H1 (cell line): Measurements from ENCODE around the gene TRAPPC3. TPM values are rescaled to one million over a fixed set of nuclear protein-coding genes. Genes with fewer than 3 reads are reported as not detected.

Source experiments
- CTCF ChIA-PET: fragments of 300-600 bp; sonication (Branson Sonifier 250); formaldehyde crosslinking; loops from one replicate; lab custom pipeline; 2021; ENCODE audit not compliant: partially characterized antibody; lab: Charles Lee
- POLR2A ChIA-PET: fragments of 300-600 bp; sonication (Branson Sonifier 250); formaldehyde crosslinking; loops from one replicate; lab custom pipeline; 2021; ENCODE audit warnings: inconsistent platforms; ENCODE audit not compliant: partially characterized antibody; lab: Charles Lee
- DNase-seq, 2 experiments: peaks; one replicate each; pipeline versions ENCODE4 v3.0.0 to v3.0.0-alpha.2; 2010 to 2022; ENCODE audit warnings: low spot score in 2 of 2, low read depth in 1 of 2, mixed read lengths in 1 of 2
- FAIRE-seq: peaks from 2 replicates; lab custom pipeline; 2011; peaks lifted over from hg19 to GRCh38; lab: Jason Lieb, UNC
- H2AFZ ChIP-seq: 2 replicates; pipeline ENCODE4 v1.8.1; 2012; ENCODE audit warnings: low read length, inconsistent platforms
- H2AK5ac ChIP-seq: 2 replicates; pipeline ENCODE4 v1.6.1; 2013; ENCODE audit warnings: low read depth, low read length
- H2BK120ac ChIP-seq: replicated peaks from 2 replicates; pipeline ENCODE3; 2013; ENCODE audit warnings: low read depth, low read length, inconsistent platforms
- H2BK12ac ChIP-seq: 2 replicates; pipeline ENCODE4 v1.6.1; 2013; ENCODE audit warnings: low read depth, low read length
- H2BK15ac ChIP-seq: 2 replicates; pipeline ENCODE4 v1.6.1; 2013; ENCODE audit warnings: low read length
- H2BK20ac ChIP-seq: 2 replicates; pipeline ENCODE4 v1.6.1; 2013; ENCODE audit warnings: low read length
- H2BK5ac ChIP-seq: 2 replicates; pipeline ENCODE4 v1.6.1; 2013; ENCODE audit warnings: low read depth, low read length
- H3K14ac ChIP-seq: 2 replicates; pipeline ENCODE4 v1.6.1; 2013; ENCODE audit warnings: inconsistent platforms; ENCODE audit not compliant: insufficient read length
- H3K18ac ChIP-seq: 2 replicates; pipeline ENCODE4 v1.6.1; 2013; ENCODE audit warnings: low read length; ENCODE audit errors: extremely low read depth
- H3K23ac ChIP-seq: 2 replicates; pipeline ENCODE4 v1.6.1; 2013; ENCODE audit warnings: inconsistent platforms; ENCODE audit not compliant: insufficient read length
- H3K23me2 ChIP-seq: 2 replicates; pipeline ENCODE4 v1.6.1; 2013; ENCODE audit warnings: low read depth, low read length
- H3K27ac ChIP-seq: 2 replicates; pipeline ENCODE4 v1.6.1; 2011; ENCODE audit warnings: low read depth, low read length, inconsistent platforms
- H3K27me3 ChIP-seq, 4 experiments: replicated peaks in 1 of 4; 1 replicate in 1 of 4; 2 replicates in 3 of 4; pipeline versions ENCODE4 v1.6.1 to v1.8.1; 2011 to 2013; ENCODE audit warnings: low read length in 3 of 4, mild to moderate bottlenecking in 3 of 4, inconsistent platforms in 2 of 4, mixed read lengths in 2 of 4, moderate library complexity in 1 of 4; ENCODE audit not compliant: control insufficient read depth in 3 of 4, insufficient read depth in 3 of 4; ENCODE audit errors: extremely low read depth in 1 of 4
- H3K36me3 ChIP-seq, 4 experiments: 2 replicates each; pipeline versions ENCODE4 v1.6.1 to v1.8.1; 2011 to 2013; ENCODE audit warnings: mild to moderate bottlenecking in 4 of 4, low read length in 3 of 4, moderate library complexity in 2 of 4, control low read depth in 1 of 4, inconsistent platforms in 1 of 4; ENCODE audit not compliant: insufficient read depth in 4 of 4, control insufficient read depth in 2 of 4
- H3K4ac ChIP-seq: replicated peaks from 2 replicates; pipeline ENCODE3; 2013; ENCODE audit warnings: low read length, low read depth, mixed read lengths, inconsistent platforms; ENCODE audit not compliant: insufficient read length
- H3K4me1 ChIP-seq, 4 experiments: replicated peaks in 1 of 4; 1 replicate in 1 of 4; 2 replicates in 3 of 4; pipeline versions ENCODE4 v1.6.1 to v1.8.1; 2011 to 2013; ENCODE audit warnings: low read length in 3 of 4, inconsistent platforms in 2 of 4, mixed read lengths in 1 of 4; ENCODE audit not compliant: insufficient read depth in 4 of 4, control insufficient read depth in 3 of 4
- H3K4me2 ChIP-seq, 2 experiments: 2 replicates each; pipeline versions ENCODE4 v1.6.1 to v1.8.1; 2011 to 2013; ENCODE audit warnings: low read depth in 2 of 2, low read length in 2 of 2, control low read depth in 1 of 2, inconsistent platforms in 1 of 2, mild to moderate bottlenecking in 1 of 2; ENCODE audit not compliant: insufficient read depth in 1 of 2
- H3K4me3 ChIP-seq, 4 experiments: fragments of 200-600, 300-600 bp in 1 of 4; sonication (generic), shearing (Covaris generic), sonication (Bioruptor Twin) in 1 of 4; 2 replicates each; pipeline versions ENCODE4 v1.5.1 to v1.8.1; 2011 to 2016; ENCODE audit warnings: low read length in 4 of 4, low read depth in 3 of 4, control low read depth in 2 of 4, inconsistent platforms in 2 of 4, mild to moderate bottlenecking in 2 of 4, mixed read lengths in 1 of 4, moderate library complexity in 1 of 4; ENCODE audit not compliant: insufficient read depth in 2 of 4; ENCODE audit errors: extremely low read depth in 1 of 4
- H3K56ac ChIP-seq: replicated peaks from 2 replicates; pipeline ENCODE3; 2013; ENCODE audit warnings: low read depth, mild to moderate bottlenecking, mixed read lengths, low read length, inconsistent platforms; ENCODE audit not compliant: insufficient read length
- H3K79me1 ChIP-seq: 2 replicates; pipeline ENCODE4 v1.6.1; 2013; ENCODE audit warnings: low read depth, low read length, control low read depth
- H3K79me2 ChIP-seq, 2 experiments: 2 replicates each; pipeline versions ENCODE4 v1.6.1 to v1.8.1; 2012 to 2013; ENCODE audit warnings: low read length in 2 of 2, mild to moderate bottlenecking in 2 of 2, inconsistent platforms in 1 of 2; ENCODE audit not compliant: insufficient read depth in 2 of 2, control insufficient read depth in 1 of 2
- H3K9ac ChIP-seq, 4 experiments: replicated peaks in 1 of 4; 1 replicate in 1 of 4; 2 replicates in 3 of 4; pipeline versions ENCODE4 v1.6.1 to v1.8.1; 2011 to 2013; ENCODE audit warnings: low read depth in 3 of 4, low read length in 3 of 4, control low read depth in 2 of 4, mild to moderate bottlenecking in 2 of 4, moderate library complexity in 2 of 4, inconsistent platforms in 1 of 4; ENCODE audit errors: extremely low read depth in 1 of 4
- H3K9me3 ChIP-seq, 2 experiments: 2 replicates each; pipeline versions ENCODE4 v1.6.1 to v1.8.1; 2012 to 2013; ENCODE audit warnings: mild to moderate bottlenecking in 2 of 2, moderate library complexity in 2 of 2, control low read depth in 1 of 2, inconsistent platforms in 1 of 2, low read depth in 1 of 2, low read length in 1 of 2, mixed read lengths in 1 of 2; ENCODE audit not compliant: insufficient read depth in 2 of 2
- H4K20me1 ChIP-seq, 2 experiments: replicated peaks in 1 of 2; 2 replicates each; pipeline versions ENCODE3 to v1.8.1; 2011 to 2013; ENCODE audit warnings: inconsistent platforms in 2 of 2, low read length in 2 of 2, mild to moderate bottlenecking in 1 of 2; ENCODE audit not compliant: insufficient read depth in 2 of 2, control insufficient read depth in 1 of 2
- H4K5ac ChIP-seq: 2 replicates; pipeline ENCODE4 v1.6.1; 2013; ENCODE audit warnings: low read length, low read depth, mixed read lengths, inconsistent platforms; ENCODE audit not compliant: insufficient read length
- H4K8ac ChIP-seq: 2 replicates; pipeline ENCODE4 v1.8.0; 2013; ENCODE audit warnings: mild to moderate bottlenecking, moderate library complexity, low read length, inconsistent platforms; ENCODE audit not compliant: insufficient read depth; ENCODE audit errors: extremely low read depth
- H4K91ac ChIP-seq: replicated peaks from 2 replicates; pipeline ENCODE3; 2013; ENCODE audit warnings: low read length, mixed read lengths, inconsistent platforms; ENCODE audit not compliant: insufficient read length
- BACH1 ChIP-seq: IDR thresholded peaks from 2 replicates; pipeline ENCODE4 v1.6.1; 2012; ENCODE audit warnings: low read length, improper control_type of control experiment
- CEBPB ChIP-seq: IDR thresholded peaks from 2 replicates; pipeline ENCODE4 v1.6.1; 2012; ENCODE audit warnings: low read depth, low read length
- CHD1 ChIP-seq: IDR thresholded peaks from 2 replicates; pipeline ENCODE4 v1.6.1; 2012; ENCODE audit warnings: low read depth, low read length, improper control_type of control experiment
- CHD2 ChIP-seq: IDR thresholded peaks from 2 replicates; pipeline ENCODE4 v1.6.1; 2012; ENCODE audit warnings: low read length, improper control_type of control experiment
- GTF2F1 ChIP-seq: IDR thresholded peaks from 2 replicates; pipeline ENCODE4 v1.6.1; 2012; ENCODE audit warnings: low read depth, low read length, improper control_type of control experiment, borderline replicate concordance
- JUN ChIP-seq: IDR thresholded peaks from 2 replicates; pipeline ENCODE4 v1.6.1; 2011; ENCODE audit warnings: low read depth, mild to moderate bottlenecking, improper control_type of control experiment, low read length
- KDM1A ChIP-seq: fragments of 200-600, 300-600 bp; sonication (generic); IDR thresholded peaks from 2 replicates; pipeline ENCODE4 v1.7.1; 2016; ENCODE audit warnings: mild to moderate bottlenecking, low read length, borderline replicate concordance
- KDM5A ChIP-seq: fragments of 200-600 bp; IDR thresholded peaks from 2 replicates; pipeline ENCODE4 v1.7.1; 2012; ENCODE audit warnings: mild to moderate bottlenecking, low read length, inconsistent platforms, mixed read lengths
- RNF2 ChIP-seq: fragments of 200-900, 300-1000 bp; sonication (generic); IDR thresholded peaks from 2 replicates; pipeline ENCODE4 v1.7.1; 2016; ENCODE audit warnings: borderline replicate concordance, low read depth, mild to moderate bottlenecking, antibody characterized with exemption, low read length; ENCODE audit not compliant: poor library complexity, severe bottlenecking; ENCODE audit errors: missing control alignments
- SIX5 ChIP-seq: IDR thresholded peaks from 2 replicates; pipeline ENCODE4 v1.6.1; 2011; ENCODE audit warnings: mild to moderate bottlenecking, low read depth, low read length
- WGBS, 2 experiments: shearing (Covaris generic) in 1 of 2; methylation state at CpG; one replicate each; pipeline versions ENCODE4 v1.1.6 to v1.1.7; 2013 to 2015; ENCODE audit warnings: low lambda C conversion rate in 2 of 2, mixed read lengths in 2 of 2, inconsistent platforms in 1 of 2, low coverage in 1 of 2, missing lambda C conversion rate in 1 of 2; ENCODE audit not compliant: insufficient replicate concordance in 2 of 2, insufficient coverage in 1 of 2, insufficient read length in 1 of 2; ENCODE audit errors: extremely low coverage in 1 of 2, missing lambda C conversion rate in 1 of 2; 5-methylcytosine and 5-hydroxymethylcytosine counted together
- polyA plus RNA-seq, 7 experiments: library from polyadenylated mRNA; depleted of rRNA in 3 of 7; stranded (reverse) in 5 of 7; unstranded in 2 of 7; fragments of >200 nt in 5 of 7; fragments of 200-250 nt in 2 of 7; gene quantifications; 1 replicate in 5 of 7; 2 replicates in 1 of 7; 4 replicates in 1 of 7; pipeline versions ENCODE4 v1.2.1 to v1.2.3, GENCODE V29; 2011 to 2013; ENCODE audit warnings: missing spikeins in 2 of 7, mixed read lengths in 2 of 7
- total RNA-seq: library from RNA; stranded (reverse); fragmentation: NEBNext Ultra II Directional; extraction: Animal tissue kit (Norgen Biotek cat#: 25700); gene quantifications from 2 replicates; pipeline ENCODE4 v1.2.1, GENCODE V29; 2021
- TF ChIP-seq, protein P1 (sequence below): IDR thresholded peaks from 2 replicates; pipeline ENCODE4 v1.6.1; 2012; ENCODE audit warnings: inconsistent platforms

The TRAPPC3 gene
- total and polyA plus RNA-seq, 2 of the 8 experiments (the other 6 are each of a cell fraction or from before 2014, with no cell fraction given), result 47.8 to 51.0 TPM

DNA sequence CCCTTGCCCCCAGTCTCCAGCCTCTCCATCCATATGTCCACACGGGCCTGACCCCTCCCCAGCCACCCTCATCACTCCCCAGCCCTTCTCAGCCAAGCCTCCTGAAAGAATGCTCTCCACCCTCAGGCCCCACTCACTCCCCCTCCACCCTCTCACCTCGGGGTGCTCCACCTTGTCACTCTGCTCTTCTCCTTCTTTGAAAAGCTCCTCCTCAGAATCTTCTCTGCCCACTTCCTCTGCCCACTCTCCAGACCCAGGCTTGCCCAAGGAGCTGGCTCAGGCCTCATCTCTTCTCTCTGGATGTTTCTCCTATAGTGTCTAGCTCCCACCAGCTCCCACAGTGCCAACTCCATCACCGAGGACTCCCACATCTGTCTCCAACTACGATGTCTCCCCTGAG lies 38.1 kb downstream of the TRAPPC3 start:
- Histone ChIP-seq H3K4me1 (peaks cover 0 to 4% (median 0%) of the 10 kb centered on the region in 4 experiments; a peak in 1 of 7 replicates), H2BK12ac (no peak overlapping the region), H2BK20ac (no peak overlapping the region), H3K23ac (no peak overlapping the region), H2BK120ac (no peak overlapping the region), H3K9me3 (no peaks in the 10 kb centered on the region), H2BK5ac (no peak overlapping the region), H3K4ac (no peak overlapping the region), H3K14ac (no peak overlapping the region), H3K27me3 (no peaks in the 10 kb centered on the region; a peak in 1 of 7 replicates), H4K8ac (no peak overlapping the region; the same call in 1 of the 2 replicates), H3K9ac (no peak overlapping the region), H4K5ac (no peak overlapping the region), H2BK15ac (no peak overlapping the region), H3K79me1 (no peaks in the 10 kb centered on the region), H3K23me2 (no peaks in the 10 kb centered on the region), H3K4me3 (no peak overlapping the region), H3K18ac (no peak overlapping the region), H2AK5ac (no peak overlapping the region), H3K4me2 (no peak overlapping the region), H3K27ac (no peak overlapping the region), H2AFZ (no peak overlapping the region), H3K79me2 (no peaks in the 10 kb centered on the region), H3K36me3 (no peaks in the 10 kb centered on the region), H3K56ac (no peak overlapping the region), H4K20me1 (no peaks in the 10 kb centered on the region), H4K91ac (no peak overlapping the region)
- DNase-seq (no peak), FAIRE-seq (no peak)
- ChIA-PET CTCF (interaction anchor here (0.8 to 32.6 kb wide), 7 partner anchors 9 to 77 kb away, joined by 4 to 738 read pairs (median 6); partner anchors contain the start of gene TRAPPC3), POLR2A (interaction anchor here (0.8 kb wide), 1 partner anchor 79 kb away, joined by 4 read pairs; no protein-coding TSS in a partner anchor)
- no peak for TF ChIP-seq CEBPB
- no peak for TF ChIP-seq KDM5A
- TF ChIP-seq, protein P1, sequence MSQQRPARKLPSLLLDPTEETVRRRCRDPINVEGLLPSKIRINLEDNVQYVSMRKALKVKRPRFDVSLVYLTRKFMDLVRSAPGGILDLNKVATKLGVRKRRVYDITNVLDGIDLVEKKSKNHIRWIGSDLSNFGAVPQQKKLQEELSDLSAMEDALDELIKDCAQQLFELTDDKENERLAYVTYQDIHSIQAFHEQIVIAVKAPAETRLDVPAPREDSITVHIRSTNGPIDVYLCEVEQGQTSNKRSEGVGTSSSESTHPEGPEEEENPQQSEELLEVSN, result no peak
- TF ChIP-seq SIX5, result no peak
- no peak for TF ChIP-seq CHD2
- no peak for TF ChIP-seq JUN
- TF ChIP-seq RNF2, result no peak
- TF ChIP-seq KDM1A, result no peak
- TF ChIP-seq CHD1, result no peak
- no peak for TF ChIP-seq GTF2F1
- no peak for TF ChIP-seq BACH1
- 80% methylated on average over 3 of the region's 4 CpGs; no CpG with 5 or more reads in 1 of the 2 experiments for WGBS, 2 experiments
